Natural killer cell (primary cell): ENCODE data around the gene TNS3. TPM values are rescaled to one million over a fixed set of nuclear protein-coding genes. Genes with fewer than 3 reads are reported as not detected.

ENCODE experiments used
- ATAC-seq, 3 donors: fragments of 150-1000 bp in 2 of 3; fragments of 200-7000 bp in 1 of 3; cut with Tn5 transposase; 1 replicate in 1 of 3; 2 replicates in 2 of 3; pipeline ENCODE4 v1.10.0; 2021; ENCODE audit warnings: mild to moderate bottlenecking in 2 of 3, moderate library complexity in 2 of 3
- DNase-seq, 2 donors: peaks; one replicate each; pipeline versions ENCODE4 v3.0.0 to v3.0.0-alpha.2; 2013 to 2021; ENCODE audit warnings: mixed read lengths in 1 of 2
- H3K27ac ChIP-seq: one replicate; pipeline ENCODE4 v1.5.1; 2013; ENCODE audit warnings: mild to moderate bottlenecking, low read length
- H3K27me3 ChIP-seq: one replicate; pipeline ENCODE4 v1.6.1; 2013; ENCODE audit warnings: low read length; ENCODE audit not compliant: control insufficient read depth, insufficient read depth
- H3K36me3 ChIP-seq: one replicate; pipeline ENCODE4 v1.6.1; 2013; ENCODE audit warnings: low read length; ENCODE audit not compliant: control insufficient read depth, insufficient read depth
- H3K4me1 ChIP-seq: one replicate; pipeline ENCODE4 v1.6.1; 2013; ENCODE audit warnings: low read length; ENCODE audit not compliant: control insufficient read depth, insufficient read depth
- H3K4me3 ChIP-seq: one replicate; pipeline ENCODE4 v1.5.1; 2013; ENCODE audit warnings: low read length
- H3K9me3 ChIP-seq: one replicate; pipeline ENCODE4 v1.6.1; 2013; ENCODE audit warnings: low read length; ENCODE audit not compliant: control insufficient read depth, insufficient read depth
- H3K27ac Mint-ChIP-seq, 2 donors: one replicate each; pipeline ENCODE4 v1.8.0; 2022; ENCODE audit warnings: mild to moderate bottlenecking in 2 of 2, mixed read lengths in 2 of 2, moderate library complexity in 1 of 2
- H3K27me3 Mint-ChIP-seq, 2 donors: one replicate each; pipeline ENCODE4 v1.8.0; 2022; ENCODE audit warnings: low read depth in 2 of 2, mixed read lengths in 2 of 2
- H3K36me3 Mint-ChIP-seq: one replicate; pipeline ENCODE4 v1.8.0; 2022; ENCODE audit warnings: mixed read lengths
- H3K4me1 Mint-ChIP-seq, 2 donors: one replicate each; pipeline ENCODE4 v1.8.0; 2022; ENCODE audit warnings: mixed read lengths in 2 of 2
- H3K4me3 Mint-ChIP-seq: one replicate; pipeline ENCODE4 v1.8.0; 2022; ENCODE audit warnings: mild to moderate bottlenecking, moderate library complexity, mixed read lengths
- H3K9me3 Mint-ChIP-seq, 2 donors: one replicate each; pipeline ENCODE4 v1.8.0; 2022; ENCODE audit warnings: mixed read lengths in 2 of 2
- WGBS: methylation state at CpG from one replicate; pipeline ENCODE4 v1.1.7; 2013; ENCODE audit warnings: missing lambda C conversion rate; ENCODE audit not compliant: insufficient coverage; 5-methylcytosine and 5-hydroxymethylcytosine counted together
- intact Hi-C: fragments of 100-400 bp; cut with micrococcal nuclease; formaldehyde crosslinking; loops from one replicate; pipeline ENCODE4 v1.14.2; 2022
- total RNA-seq, 4 donors: library from RNA; stranded (reverse); fragments of 120-200 nt in 1 of 4; gene quantifications; one replicate each; pipeline versions ENCODE4 v1.2.3 to v1.2.4, GENCODE V29; 2013 to 2022
- TF ChIP-seq, protein P1 (sequence below): fragments of 200-600 bp; IDR thresholded peaks from one replicate; pipeline ENCODE4 v1.8.0; 2022; ENCODE audit warnings: antibody characterized with exemption

Gene TNS3
- total RNA-seq, 3 donors from 2014 or later (not counting 1 experiment from before 2014, with no cell fraction given) = 1.6 to 3.5 (median 2.9) TPM

DNA sequence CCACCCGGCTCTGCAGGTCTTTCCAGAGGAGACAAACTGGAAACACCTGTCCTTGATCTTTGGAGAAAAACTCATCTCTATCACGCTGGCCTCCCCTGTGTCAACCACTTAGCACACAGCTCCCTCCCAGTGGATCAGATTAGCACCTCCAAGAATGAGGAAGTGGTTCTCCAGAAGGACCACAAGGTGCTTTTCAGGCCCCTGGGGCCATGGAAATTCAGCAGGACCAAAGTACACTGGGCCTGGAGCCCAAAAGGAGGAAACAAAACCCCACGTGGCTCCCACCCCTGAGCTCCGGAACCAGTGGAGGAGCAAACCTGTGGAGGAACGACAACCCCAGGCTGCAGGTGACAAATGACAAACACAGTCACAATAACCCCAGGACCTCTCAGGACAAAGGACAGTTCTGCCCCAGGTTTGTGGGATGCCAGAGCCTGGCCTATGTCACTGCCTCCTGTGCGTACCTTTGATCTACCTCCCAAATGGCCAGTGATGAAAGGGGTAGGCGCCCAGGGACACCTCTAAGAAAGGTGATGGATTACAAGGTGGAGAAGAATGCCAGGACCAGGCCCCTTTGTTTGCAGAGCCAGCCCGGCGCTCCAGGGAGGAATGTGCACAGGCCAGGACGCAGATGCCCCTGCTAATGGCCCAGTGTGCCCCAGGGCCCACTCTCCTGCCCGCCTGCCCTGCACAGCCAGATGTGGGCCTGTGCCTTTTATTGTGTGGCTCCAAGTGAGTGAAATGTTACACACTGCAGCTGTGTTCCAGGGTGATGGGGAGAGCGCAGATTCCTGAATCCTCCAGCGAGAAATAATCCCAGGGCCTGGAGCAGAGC, 5.7 kb downstream of the TNS3 start:
- no peaks in the 10 kb centered on the region for H3K9me3 ChIP-seq
- Mint-ChIP-seq H3K27ac (no peak overlapping the region), H3K27me3 (peaks cover 23 to 26% of the 10 kb centered on the region in 2 donors), H3K36me3 (no peaks in the 10 kb centered on the region), H3K4me3 (no peak overlapping the region), H3K9me3 (no peaks in the 10 kb centered on the region), H3K4me1 (peaks cover 2 to 3% of the 10 kb centered on the region in 2 donors)
- WGBS = 74% methylated on average over 13 of the region's 13 CpGs
- H3K27ac ChIP-seq = no peak overlapping the region
- intact Hi-C loops = no loop called here
- ATAC-seq (no peak), DNase-seq (no peak)
- H3K27me3 ChIP-seq = no peaks in the 10 kb centered on the region
- no peak overlapping the region for H3K4me3 ChIP-seq
- TF ChIP-seq, protein P1, sequence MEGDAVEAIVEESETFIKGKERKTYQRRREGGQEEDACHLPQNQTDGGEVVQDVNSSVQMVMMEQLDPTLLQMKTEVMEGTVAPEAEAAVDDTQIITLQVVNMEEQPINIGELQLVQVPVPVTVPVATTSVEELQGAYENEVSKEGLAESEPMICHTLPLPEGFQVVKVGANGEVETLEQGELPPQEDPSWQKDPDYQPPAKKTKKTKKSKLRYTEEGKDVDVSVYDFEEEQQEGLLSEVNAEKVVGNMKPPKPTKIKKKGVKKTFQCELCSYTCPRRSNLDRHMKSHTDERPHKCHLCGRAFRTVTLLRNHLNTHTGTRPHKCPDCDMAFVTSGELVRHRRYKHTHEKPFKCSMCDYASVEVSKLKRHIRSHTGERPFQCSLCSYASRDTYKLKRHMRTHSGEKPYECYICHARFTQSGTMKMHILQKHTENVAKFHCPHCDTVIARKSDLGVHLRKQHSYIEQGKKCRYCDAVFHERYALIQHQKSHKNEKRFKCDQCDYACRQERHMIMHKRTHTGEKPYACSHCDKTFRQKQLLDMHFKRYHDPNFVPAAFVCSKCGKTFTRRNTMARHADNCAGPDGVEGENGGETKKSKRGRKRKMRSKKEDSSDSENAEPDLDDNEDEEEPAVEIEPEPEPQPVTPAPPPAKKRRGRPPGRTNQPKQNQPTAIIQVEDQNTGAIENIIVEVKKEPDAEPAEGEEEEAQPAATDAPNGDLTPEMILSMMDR = no peak
- peaks cover 58% of the 10 kb centered on the region for H3K4me1 ChIP-seq
- no peaks in the 10 kb centered on the region for H3K36me3 ChIP-seq

DNA sequence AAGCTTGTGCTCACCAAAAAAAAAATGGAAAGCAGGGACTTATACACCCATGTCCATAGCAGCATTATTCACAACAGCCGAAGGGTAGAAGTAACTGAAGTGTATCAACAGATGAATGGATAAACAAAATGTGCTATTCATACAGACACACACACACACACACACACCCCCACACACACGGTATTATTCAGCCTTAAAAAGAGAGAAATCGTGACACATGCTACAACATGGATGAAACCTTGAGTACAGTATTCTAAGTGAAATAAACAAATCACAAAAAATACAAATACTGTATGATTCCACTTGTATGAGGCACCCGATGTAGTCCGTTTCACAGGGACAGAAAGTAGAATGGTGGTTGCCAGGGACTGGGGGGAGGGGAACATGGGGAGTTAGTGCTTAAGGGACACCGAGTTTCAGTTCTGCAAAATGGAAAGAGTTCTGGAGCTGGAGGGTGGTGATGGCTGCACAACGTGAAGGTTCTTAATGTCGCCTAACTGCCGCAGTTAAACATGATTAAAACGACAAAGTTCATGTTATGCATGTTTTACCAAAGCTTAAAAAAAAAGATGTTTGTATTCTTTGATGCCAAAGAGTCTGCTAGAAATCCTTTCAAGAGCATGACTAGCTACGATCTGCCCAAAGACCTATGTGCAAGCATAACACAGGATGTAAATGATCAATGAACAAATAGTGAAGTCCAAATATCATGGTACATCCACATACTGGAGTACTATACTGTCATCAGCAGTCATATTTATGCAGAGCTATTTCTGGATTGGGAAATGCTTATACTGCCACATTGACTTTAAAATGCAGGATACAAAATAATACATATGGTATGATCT, 7.2 kb downstream of the TNS3 start:
- Histone ChIP-seq H3K4me3 (no peak overlapping the region), H3K27me3 (no peaks in the 10 kb centered on the region), H3K9me3 (no peaks in the 10 kb centered on the region), H3K4me1 (peaks cover 66% of the 10 kb centered on the region), H3K27ac (no peak overlapping the region), H3K36me3 (no peaks in the 10 kb centered on the region)
- Mint-ChIP-seq H3K9me3 (no peaks in the 10 kb centered on the region), H3K4me1 (peaks cover 5 to 8% of the 10 kb centered on the region in 2 donors), H3K27ac (no peak overlapping the region), H3K27me3 (peaks cover 19 to 20% of the 10 kb centered on the region in 2 donors), H3K36me3 (no peaks in the 10 kb centered on the region), H3K4me3 (no peak overlapping the region)
- ATAC-seq (no peak), DNase-seq (peak in 1 of 2 donors; percentile 8)
- TF ChIP-seq, protein P1 = no peak
- WGBS = 27% methylated on average over 9 of the region's 11 CpGs
- intact Hi-C loops = no loop called here

DNA sequence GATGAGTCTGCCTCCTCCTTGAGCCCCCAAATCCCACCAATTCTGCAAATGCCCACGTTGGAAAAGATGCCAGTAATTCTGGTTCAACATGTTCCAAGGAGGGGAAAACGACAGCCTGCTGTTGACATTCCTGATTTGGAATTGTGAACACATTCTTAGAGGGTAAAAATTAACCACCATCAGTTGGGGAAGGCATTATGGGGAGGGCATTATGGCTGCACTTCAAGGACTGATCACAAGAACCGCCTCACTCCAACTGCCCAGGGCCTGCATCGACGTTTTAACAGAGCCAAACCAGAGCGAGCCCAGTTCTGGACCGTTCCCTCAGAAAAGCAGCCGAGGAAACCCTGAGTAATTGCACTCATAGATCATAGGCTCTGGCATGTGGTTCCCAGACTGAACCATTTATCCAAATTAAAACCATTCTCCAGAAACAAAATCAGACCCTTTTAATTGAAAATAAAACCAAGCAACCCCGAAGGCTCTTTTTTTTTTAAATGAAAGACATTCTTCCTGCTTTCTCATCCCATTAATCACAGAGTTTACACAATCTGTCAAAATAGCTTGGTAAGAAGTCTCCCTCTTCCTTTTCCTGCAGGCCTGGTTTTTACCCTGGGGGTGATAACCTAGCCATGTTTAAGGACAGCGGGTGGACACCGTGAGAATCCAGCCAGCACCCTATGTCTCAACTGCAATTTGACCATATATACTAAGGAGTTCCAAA, 8.0 kb downstream of the TNS3 start:
- Histone ChIP-seq H3K4me3 (no peak overlapping the region), H3K9me3 (no peaks in the 10 kb centered on the region), H3K4me1 (peaks cover 63% of the 10 kb centered on the region), H3K27me3 (no peaks in the 10 kb centered on the region), H3K36me3 (no peaks in the 10 kb centered on the region), H3K27ac (no peak overlapping the region)
- no peaks in the 10 kb centered on the region for H3K9me3 Mint-ChIP-seq
- intact Hi-C loops = no loop called here
- DNase-seq (no peak), ATAC-seq (no peak)
- H3K27me3 Mint-ChIP-seq = peaks cover 18 to 19% of the 10 kb centered on the region in 2 donors
- WGBS = 53% methylated on average over 11 of the region's 11 CpGs
- H3K36me3 Mint-ChIP-seq = no peaks in the 10 kb centered on the region
- peaks cover 5 to 8% of the 10 kb centered on the region in 2 donors for H3K4me1 Mint-ChIP-seq
- no peak overlapping the region for H3K27ac Mint-ChIP-seq
- TF ChIP-seq, protein P1 = no peak
- no peak overlapping the region for H3K4me3 Mint-ChIP-seq
